Measurements from ENCODE around the gene ANKS1B. TPM values are rescaled to one million over a fixed set of nuclear protein-coding genes. Genes with fewer than 3 reads are reported as not detected.

Gene ANKS1B
- total RNA-seq, 1 experiment from 2014 or later: 0.54 TPM

DNA sequence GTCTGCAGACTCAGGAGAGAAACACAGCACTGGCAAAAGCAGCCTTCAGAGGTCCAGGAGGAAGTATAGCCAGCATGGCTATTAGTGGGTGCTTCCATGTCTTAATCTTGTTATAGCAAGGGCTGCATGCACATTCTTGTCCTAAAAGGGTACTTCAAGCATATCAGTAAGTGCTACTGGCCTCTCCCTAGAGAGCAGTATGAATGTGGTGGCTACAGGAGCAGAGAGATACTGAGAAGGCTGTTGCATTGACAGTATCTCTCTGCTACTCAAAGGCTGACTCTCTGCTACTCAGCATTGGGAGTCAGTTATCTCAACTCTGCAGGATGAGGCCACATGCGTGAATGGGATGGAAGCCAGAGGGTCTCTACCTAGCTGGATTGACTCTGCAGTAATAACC lies 335.2 kb downstream of the ANKS1B start:
- CTCF ChIA-PET: no interaction called here

More for the DNA sequence above, 335.2 kb downstream of the ANKS1B start:
- Histone ChIP-seq H3K9ac (ENCODE audit: low read length) (no peak overlapping the region), H3K36me3 (ENCODE audit: control insufficient read depth in 1 of 2, insufficient read depth in 2 of 2, low read length in 2 of 2) (no peaks in the 10 kb centered on the region), H3K27ac (ENCODE audit: low read depth, low read length) (no peak overlapping the region), H3K4me2 (ENCODE audit: low read length) (no peak overlapping the region), H3K4me3 (replicated peaks in 1 of 2; ENCODE audit: low read depth in 1 of 2, low read length in 2 of 2) (no peak overlapping the region), H2AFZ (ENCODE audit: low read depth, low read length, poor library complexity, severe bottlenecking) (no peak overlapping the region), H3K79me2 (ENCODE audit: insufficient read depth, low read length) (no peaks in the 10 kb centered on the region), H3K9me2 (ENCODE audit: insufficient read depth) (no peaks in the 10 kb centered on the region), H3K9me3 (ENCODE audit: control insufficient read depth in 1 of 2, insufficient read depth in 1 of 2, low read depth in 1 of 2, low read length in 2 of 2) (no peaks in the 10 kb centered on the region), H3K4me1 (ENCODE audit: control insufficient read depth in 1 of 2, insufficient read depth in 2 of 2, low read length in 2 of 2) (no peaks in the 10 kb centered on the region), H4K20me1 (ENCODE audit: insufficient read depth) (no peaks in the 10 kb centered on the region), H3K27me3 (ENCODE audit: insufficient read depth, low read length) (peaks cover 7% of the 10 kb centered on the region)
- intact Hi-C loops (cut with micrococcal nuclease): no loop called here
- DNase-seq (ENCODE audit: low read depth, low spot score): no peak
- POLR2A ChIA-PET: no interaction called here
- RAD21 ChIA-PET (ENCODE audit: low non-redundant PET in 1 of 2, low total read pairs in 2 of 2, uncharacterized antibody in 2 of 2, unreplicated experiment in 2 of 2): no interaction called here
- TF ChIP-seq, protein P1, sequence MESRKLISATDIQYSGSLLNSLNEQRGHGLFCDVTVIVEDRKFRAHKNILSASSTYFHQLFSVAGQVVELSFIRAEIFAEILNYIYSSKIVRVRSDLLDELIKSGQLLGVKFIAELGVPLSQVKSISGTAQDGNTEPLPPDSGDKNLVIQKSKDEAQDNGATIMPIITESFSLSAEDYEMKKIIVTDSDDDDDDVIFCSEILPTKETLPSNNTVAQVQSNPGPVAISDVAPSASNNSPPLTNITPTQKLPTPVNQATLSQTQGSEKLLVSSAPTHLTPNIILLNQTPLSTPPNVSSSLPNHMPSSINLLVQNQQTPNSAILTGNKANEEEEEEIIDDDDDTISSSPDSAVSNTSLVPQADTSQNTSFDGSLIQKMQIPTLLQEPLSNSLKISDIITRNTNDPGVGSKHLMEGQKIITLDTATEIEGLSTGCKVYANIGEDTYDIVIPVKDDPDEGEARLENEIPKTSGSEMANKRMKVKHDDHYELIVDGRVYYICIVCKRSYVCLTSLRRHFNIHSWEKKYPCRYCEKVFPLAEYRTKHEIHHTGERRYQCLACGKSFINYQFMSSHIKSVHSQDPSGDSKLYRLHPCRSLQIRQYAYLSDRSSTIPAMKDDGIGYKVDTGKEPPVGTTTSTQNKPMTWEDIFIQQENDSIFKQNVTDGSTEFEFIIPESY (IDR thresholded peaks at IDR 0.05; ENCODE audit: extremely low read depth, insufficient replicate concordance, low read length): no peak
- TF ChIP-seq, protein P2, sequence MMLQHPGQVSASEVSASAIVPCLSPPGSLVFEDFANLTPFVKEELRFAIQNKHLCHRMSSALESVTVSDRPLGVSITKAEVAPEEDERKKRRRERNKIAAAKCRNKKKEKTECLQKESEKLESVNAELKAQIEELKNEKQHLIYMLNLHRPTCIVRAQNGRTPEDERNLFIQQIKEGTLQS (IDR thresholded peaks at IDR 0.05): no peak
- TF ChIP-seq POLR2A (IDR thresholded peaks at IDR 0.05; ENCODE audit: borderline replicate concordance, extremely low read depth, insufficient read depth, insufficient read length) (no peak), POLR2AphosphoS5 (IDR thresholded peaks at IDR 0.05; ENCODE audit: low read depth, low read length) (no peak), SP1 (IDR thresholded peaks at IDR 0.05; ENCODE audit: low read depth) (no peak), ZFX (IDR thresholded peaks at IDR 0.05) (no peak), ELF1 (IDR thresholded peaks at IDR 0.05; ENCODE audit: borderline replicate concordance, low read depth) (no peak), FOSL1 (IDR thresholded peaks at IDR 0.05; ENCODE audit: low read depth) (no peak), SRF (IDR thresholded peaks at IDR 0.05; ENCODE audit: low read depth) (no peak), TCF7L2 (IDR thresholded peaks at IDR 0.05; ENCODE audit: borderline replicate concordance, extremely low read depth, insufficient read depth, insufficient read length) (no peak), RAD21 (IDR thresholded peaks at IDR 0.05; ENCODE audit: low read depth) (no peak), EZH2 (IDR thresholded peaks at IDR 0.05) (no peak), SIN3A (IDR thresholded peaks at IDR 0.05; ENCODE audit: low read depth) (no peak), JUND (IDR thresholded peaks at IDR 0.05) (no peak), YY1 (IDR thresholded peaks at IDR 0.05; ENCODE audit: extremely low read depth, insufficient replicate concordance, low read depth, low read length) (no peak), ZNF274 (IDR thresholded peaks at IDR 0.05; ENCODE audit: low read depth, low read length) (no peak)
- TF ChIP-seq, protein P3, sequence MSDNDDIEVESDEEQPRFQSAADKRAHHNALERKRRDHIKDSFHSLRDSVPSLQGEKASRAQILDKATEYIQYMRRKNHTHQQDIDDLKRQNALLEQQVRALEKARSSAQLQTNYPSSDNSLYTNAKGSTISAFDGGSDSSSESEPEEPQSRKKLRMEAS (IDR thresholded peaks at IDR 0.05): no peak
- TF ChIP-seq, protein P4, sequence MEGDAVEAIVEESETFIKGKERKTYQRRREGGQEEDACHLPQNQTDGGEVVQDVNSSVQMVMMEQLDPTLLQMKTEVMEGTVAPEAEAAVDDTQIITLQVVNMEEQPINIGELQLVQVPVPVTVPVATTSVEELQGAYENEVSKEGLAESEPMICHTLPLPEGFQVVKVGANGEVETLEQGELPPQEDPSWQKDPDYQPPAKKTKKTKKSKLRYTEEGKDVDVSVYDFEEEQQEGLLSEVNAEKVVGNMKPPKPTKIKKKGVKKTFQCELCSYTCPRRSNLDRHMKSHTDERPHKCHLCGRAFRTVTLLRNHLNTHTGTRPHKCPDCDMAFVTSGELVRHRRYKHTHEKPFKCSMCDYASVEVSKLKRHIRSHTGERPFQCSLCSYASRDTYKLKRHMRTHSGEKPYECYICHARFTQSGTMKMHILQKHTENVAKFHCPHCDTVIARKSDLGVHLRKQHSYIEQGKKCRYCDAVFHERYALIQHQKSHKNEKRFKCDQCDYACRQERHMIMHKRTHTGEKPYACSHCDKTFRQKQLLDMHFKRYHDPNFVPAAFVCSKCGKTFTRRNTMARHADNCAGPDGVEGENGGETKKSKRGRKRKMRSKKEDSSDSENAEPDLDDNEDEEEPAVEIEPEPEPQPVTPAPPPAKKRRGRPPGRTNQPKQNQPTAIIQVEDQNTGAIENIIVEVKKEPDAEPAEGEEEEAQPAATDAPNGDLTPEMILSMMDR (IDR thresholded peaks at IDR 0.05 in 2 of 3, conservative IDR thresholded peaks at IDR 0.05 in 1 of 3; ENCODE audit: borderline replicate concordance in 1 of 3, insufficient read depth in 1 of 3, low read depth in 2 of 3, low read length in 2 of 3): no peak
- no peak for ATAC-seq
- BruUV-seq (replicated peaks): no TSS peak

Data from HCT116 (cell line).